ENCODE results near the gene KAZN.

Gene KAZN

DNA sequence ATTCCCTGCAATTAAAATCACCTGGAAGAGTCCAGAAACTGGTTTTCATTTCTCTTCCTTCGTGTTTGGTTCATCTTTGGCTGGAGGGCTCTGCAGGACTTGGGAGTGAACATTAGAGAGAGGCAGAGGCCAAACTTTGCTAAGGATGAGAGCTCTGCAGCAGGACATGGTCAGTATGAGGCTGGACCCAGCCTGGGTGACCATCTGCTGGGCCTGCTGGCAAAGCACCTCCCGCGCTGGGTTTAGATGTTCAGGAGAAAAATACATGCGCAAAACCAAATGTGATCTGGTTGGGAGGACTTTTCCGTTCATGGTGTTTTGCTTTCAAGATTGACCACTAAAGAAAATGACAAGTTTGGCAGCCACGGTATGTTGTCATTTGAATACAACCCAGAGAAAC is 15.9 kb downstream of the KAZN start:
- no peak for DNase-seq (ENCODE audit: low read depth)

DNA sequence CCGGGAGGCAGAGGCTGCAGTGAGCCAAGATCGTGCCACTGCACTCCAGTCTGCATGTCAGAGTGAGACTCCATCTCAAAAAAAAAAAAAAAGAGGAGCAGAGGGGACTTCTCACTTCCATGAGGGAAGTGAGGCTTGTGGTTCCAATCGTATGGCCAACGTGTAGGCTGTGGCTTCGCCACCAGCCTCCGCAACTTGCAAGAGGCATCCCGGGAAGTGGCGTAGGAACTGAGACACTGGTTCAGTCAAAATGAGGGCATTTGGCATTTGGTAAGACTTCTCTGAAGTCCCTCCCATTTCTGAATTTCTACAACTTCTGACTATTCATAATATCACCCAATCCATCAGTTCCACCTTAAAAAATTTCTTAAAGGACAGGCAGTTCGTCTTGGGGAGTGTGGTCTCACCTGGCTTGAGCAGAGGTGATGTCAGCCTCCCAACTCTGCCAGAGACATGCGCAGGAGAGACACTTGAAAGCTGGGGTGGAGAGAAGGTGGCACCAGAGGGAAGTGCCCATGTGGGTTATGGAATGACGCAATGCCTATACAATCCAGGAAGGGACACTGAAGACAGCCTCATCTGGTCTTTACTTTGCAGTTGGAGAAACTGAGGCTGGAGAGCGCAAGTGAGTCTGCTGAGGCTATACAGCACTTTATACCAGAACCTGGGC is 17.2 kb downstream of the KAZN start:
- no peak for DNase-seq (ENCODE audit: low read depth)

- no peak for DNase-seq (ENCODE audit: low read depth)
Observed at GRCh38 chr1:14616632-14617396, 18.3 kb downstream of the KAZN start.

- no peak for DNase-seq (ENCODE audit: low read depth)
Observed at GRCh38 chr1:14617791-14618190, 19.3 kb downstream of the KAZN start.

DNA sequence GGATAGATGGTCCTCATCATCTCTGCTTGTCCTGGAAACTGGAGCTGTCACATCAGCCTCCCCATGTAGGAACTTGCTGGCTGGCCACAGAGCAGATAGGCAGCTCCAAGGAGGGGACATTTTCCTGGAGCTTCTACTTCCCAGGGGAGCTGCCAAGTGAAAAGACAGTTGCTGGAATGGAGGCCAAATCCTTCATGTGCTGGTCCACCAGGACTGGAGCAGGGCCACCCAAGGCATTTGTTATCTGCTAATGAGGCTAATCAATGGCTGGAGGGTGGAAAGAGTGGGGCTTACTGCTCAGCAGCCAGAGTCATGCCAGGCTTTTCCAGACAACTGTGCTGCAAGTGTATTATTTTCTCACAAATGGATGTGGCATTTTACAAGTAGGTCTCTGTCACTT is 22.5 kb downstream of the KAZN start:
- DNase-seq (ENCODE audit: low read depth), result no peak

- no peak for DNase-seq (ENCODE audit: low read depth)
Observed at GRCh38 chr1:14623090-14623489, 24.6 kb downstream of the KAZN start.

DNA sequence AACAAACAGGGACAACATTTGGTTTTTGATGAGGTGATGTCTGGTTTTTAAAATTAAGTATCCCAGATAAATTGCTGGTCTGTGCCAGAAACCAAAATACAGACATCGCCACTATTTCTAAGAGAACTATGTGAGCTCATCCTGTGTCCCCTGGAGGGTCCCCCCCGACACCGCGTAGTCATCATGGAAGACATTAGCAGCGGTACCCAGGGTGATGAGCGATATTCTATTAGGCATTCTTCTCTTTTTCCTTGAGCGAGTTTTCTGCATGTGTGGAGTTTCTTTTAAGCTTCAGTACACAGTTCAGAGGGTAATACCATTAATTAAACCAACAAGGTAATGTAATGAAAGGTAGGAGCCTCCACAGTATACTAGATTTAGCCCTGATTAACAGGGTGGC is 26.5 kb downstream of the KAZN start:
- DNase-seq (ENCODE audit: low read depth), result no peak

GRCh38 chr1:14625572-14625971 is 27.1 kb downstream of the KAZN start:
- DNase-seq (ENCODE audit: low read depth), result no peak

DNA sequence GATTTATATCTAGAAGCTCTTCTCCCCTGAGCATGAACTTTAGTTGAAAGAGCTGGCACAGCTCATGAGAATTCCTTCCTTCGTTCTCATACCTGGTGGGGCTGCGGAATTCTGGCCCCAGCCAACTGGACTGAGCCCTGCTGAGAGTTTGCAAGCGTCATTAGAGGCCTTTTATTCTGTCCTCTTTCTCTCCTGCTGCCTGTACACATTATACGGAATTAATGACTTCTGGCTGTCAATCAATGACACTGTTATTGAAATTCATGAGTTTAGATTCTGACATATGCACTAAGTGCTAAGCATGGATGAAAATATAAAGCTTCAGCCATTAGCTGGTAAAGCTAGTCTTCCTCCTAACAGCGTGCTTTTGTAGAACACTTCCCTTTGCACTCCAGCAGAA is 27.5 kb downstream of the KAZN start:
- DNase-seq (ENCODE audit: low read depth), result no peak

- DNase-seq (ENCODE audit: low read depth), result no peak
Observed at GRCh38 chr1:14626869-14627607, 28.6 kb downstream of the KAZN start.

GRCh38 chr1:14627608-14628489 is 29.4 kb downstream of the KAZN start:
- no peak for DNase-seq (ENCODE audit: low read depth)

DNA sequence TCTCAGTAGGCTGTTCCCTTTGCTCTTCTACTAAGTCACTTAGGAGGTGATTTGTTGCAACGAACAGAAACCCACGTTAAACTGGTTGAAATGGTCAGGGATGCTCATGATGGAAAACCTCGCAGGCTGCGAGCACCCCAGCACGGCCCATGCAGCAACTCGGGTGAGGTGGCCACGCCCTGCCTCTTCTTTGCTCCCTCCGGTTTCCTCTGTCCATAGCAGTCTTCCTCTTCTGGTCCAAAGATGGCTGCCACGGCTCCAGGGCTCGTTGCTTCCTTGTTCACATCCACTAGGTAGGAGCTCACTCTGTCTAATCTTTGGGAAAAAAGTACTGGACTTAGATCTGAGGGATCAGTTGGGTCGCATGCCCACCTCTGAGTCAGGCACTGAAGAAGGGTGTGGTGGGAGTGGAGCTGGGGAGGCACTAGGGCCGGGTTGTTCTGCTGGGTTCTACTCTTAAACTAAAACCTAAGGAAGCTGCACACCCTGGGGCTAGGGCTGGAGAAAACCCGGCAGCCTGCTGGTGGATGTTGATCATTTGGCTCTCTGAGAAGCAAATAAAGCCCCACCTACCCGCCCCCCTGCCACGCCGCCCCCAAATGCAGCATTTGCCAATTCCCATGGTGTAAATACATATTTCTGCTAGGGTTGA is 31.0 kb downstream of the KAZN start:
- no peak for DNase-seq (ENCODE audit: low read depth)

DNA sequence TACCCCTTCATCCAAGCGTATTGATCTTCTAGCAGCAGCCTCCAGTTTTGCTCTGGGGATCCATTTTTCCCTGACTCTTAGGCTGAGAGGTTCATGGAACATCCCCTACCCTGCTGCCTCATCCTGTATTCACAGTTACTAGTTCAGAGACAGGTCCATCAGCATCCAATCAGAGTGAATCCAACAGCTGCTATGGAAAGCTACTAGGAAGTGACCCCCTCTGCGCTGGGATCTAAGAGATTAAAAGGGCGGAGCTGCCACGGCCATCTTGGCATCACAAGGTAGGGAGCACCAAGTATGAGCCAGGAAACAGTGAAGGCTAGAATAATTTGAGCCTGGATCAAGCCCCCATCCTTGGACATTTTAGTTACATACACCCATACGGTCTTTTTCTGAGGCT is 32.5 kb downstream of the KAZN start:
- DNase-seq (ENCODE audit: low read depth), result no peak

DNA sequence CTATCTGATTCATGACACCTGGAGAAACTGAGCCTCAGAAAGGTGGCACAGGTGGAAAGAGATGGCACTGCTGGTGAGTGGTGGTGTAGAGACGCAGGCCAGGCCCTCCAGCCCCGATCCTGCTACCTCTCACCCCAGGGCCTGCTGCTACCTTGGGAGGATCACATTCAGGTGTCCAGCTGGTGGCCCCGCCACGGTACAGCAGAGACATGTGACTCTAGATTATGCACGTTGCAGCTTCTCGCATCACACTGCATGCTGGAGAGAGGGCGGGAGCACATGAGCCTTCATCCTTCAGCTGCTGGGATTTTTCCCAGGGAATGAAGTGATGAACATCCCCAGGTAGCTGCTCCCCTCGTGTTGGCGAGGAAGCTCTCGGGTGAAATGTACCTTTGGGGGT is 32.9 kb downstream of the KAZN start:
- no peak for DNase-seq (ENCODE audit: low read depth)

DNA sequence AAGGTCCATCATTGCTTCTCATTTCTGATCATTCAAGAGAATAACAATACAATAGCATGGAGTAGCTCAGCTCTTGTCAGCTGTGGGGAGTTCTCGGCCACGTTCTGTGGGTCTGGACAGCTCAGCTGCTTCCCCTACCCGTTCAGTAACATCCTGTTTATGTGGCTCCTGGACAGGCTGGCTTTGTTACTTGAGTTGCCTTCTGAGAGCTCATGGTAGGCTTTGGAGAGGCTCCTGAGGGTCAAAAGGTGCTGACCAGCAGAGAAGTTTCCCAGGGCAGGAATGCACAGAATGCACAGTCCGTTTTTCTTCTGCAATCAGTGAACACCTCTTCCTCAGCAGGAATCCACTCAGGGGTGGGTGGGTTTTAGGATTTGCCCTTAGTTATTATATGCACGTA is 36.0 kb downstream of the KAZN start:
- DNase-seq (ENCODE audit: low read depth), result no peak

DNA sequence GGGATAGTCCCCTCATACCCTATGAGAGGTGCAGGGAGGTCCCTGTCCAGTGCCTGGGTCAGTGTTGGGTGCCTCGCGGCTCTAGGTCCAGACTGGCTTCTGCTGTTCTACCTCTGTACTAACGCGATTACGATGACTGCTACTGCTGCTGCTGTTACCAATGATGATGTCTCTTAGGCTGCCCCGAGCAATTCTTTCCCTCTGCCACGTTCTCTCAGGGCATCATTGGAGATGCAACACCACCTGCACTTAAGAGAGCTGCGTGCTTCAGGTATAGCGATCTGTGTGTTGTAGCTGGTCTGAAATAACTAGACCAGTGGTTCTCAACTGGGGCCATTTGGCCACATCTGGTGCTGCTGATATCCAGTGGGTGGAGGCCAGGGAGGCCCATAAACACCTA is 36.9 kb downstream of the KAZN start:
- no peak for DNase-seq (ENCODE audit: low read depth)

DNA sequence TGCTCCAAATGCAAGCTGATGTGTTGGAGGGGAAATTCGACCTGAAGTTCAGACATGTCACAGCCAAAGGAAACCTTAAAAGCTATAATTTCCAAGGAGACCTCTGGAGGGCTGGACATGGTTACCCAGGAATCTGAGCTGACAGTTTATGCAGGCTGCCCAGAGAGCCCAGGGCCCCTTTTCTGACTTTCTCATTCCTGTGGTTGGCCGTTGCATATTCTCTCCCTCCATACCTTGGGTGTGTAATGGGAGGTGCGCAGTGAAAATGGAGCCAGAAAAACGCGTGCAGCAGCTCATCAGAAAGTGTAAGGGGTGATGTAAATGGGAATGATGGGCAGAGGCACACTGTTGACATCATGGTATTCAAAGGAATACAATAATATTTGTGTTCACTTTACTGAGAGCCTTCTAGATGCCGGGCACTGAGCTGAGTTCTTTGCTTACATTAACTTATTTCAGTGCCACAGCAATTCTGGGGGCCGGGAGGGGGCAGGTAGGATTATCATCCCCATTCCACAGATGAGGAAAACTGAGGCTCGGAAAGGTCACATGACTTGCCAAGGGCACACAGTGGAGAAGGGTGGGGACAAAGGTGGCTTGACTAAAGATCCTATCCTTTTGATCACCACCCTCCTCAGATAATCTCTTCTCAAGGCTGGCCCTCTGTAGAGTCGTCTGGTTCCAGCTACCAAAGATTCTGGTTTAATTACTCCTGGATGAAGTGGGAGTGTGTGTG is 38.6 kb downstream of the KAZN start:
- DNase-seq (ENCODE audit: low read depth), result no peak

GRCh38 chr1:14639291-14640050 is 41.0 kb downstream of the KAZN start:
- DNase-seq (ENCODE audit: low read depth), result no peak

- DNase-seq (ENCODE audit: low read depth), result no peak
Observed at GRCh38 chr1:14642712-14643111, 44.2 kb downstream of the KAZN start.

DNA sequence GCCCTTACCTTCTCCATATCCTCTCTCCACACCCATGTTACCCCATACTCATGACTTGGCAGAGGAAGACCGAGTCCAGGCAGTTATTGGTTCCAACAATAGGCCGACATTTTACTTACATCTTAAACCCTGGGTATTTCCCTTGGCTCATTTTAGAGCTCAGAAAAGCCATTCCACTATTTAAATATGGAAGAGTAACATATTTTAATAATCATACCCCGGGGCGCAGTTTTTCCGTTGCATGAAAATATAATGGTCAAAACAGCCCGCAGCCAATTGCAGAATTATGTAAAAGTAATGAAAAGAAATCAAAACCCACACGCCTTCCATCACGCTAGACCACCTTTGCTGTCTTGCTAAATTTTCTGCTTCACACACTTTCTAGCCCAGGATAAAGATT is 48.5 kb downstream of the KAZN start:
- no peak for DNase-seq (ENCODE audit: low read depth)
